Osteoblast (primary cell): ENCODE data around the gene COG6. TPM values are rescaled to one million over a fixed set of nuclear protein-coding genes. Genes with fewer than 3 reads are reported as not detected.

ENCODE experiments used
- DNase-seq: peaks from one replicate; pipeline ENCODE4 v3.0.0; 2011; ENCODE audit warnings: low spot score, mixed read lengths; ENCODE audit not compliant: insufficient read length; ENCODE audit errors: missing footprints
- H2AFZ ChIP-seq: 2 replicates; pipeline ENCODE4 v1.6.0; 2011; ENCODE audit warnings: mild to moderate bottlenecking, low read length
- H3K27ac ChIP-seq: 2 replicates; pipeline ENCODE4 v1.5.1; 2011; ENCODE audit warnings: mild to moderate bottlenecking, low read depth, low read length, moderate library complexity
- H3K27me3 ChIP-seq: 2 replicates; pipeline ENCODE4 v1.6.0; 2012; ENCODE audit warnings: mild to moderate bottlenecking, control low read depth, inconsistent platforms, low read length, moderate library complexity; ENCODE audit not compliant: insufficient read depth
- H3K36me3 ChIP-seq: 2 replicates; pipeline ENCODE4 v1.5.1; 2011; ENCODE audit warnings: mild to moderate bottlenecking, low read length, control low read depth, moderate library complexity; ENCODE audit not compliant: insufficient read depth
- H3K4me1 ChIP-seq: 2 replicates; pipeline ENCODE4 v1.5.1; 2011; ENCODE audit warnings: mild to moderate bottlenecking, low read length, control low read depth, moderate library complexity; ENCODE audit not compliant: insufficient read depth
- H3K4me2 ChIP-seq: 2 replicates; pipeline ENCODE4 v1.6.0; 2011; ENCODE audit warnings: mild to moderate bottlenecking, low read length; ENCODE audit not compliant: insufficient read depth
- H3K4me3 ChIP-seq: fragments of 200-600 bp; sonication (generic); 3 replicates; pipeline ENCODE4 v1.5.1; 2012; ENCODE audit warnings: mild to moderate bottlenecking, low read length, inconsistent platforms; ENCODE audit not compliant: insufficient read depth
- H3K79me2 ChIP-seq: 2 replicates; pipeline ENCODE4 v1.6.0; 2012; ENCODE audit warnings: mild to moderate bottlenecking, low read length, control low read depth, inconsistent platforms; ENCODE audit not compliant: insufficient read depth
- H3K9me3 ChIP-seq: 2 replicates; pipeline ENCODE4 v1.5.1; 2011; ENCODE audit warnings: low read depth, low read length, control low read depth
- H4K20me1 ChIP-seq: 2 replicates; pipeline ENCODE4 v1.6.0; 2012; ENCODE audit warnings: mild to moderate bottlenecking, low read length, control low read depth; ENCODE audit not compliant: insufficient read depth
- total RNA-seq: library from RNA; depleted of rRNA; stranded (reverse); fragments of >200 nt; gene quantifications from 2 replicates; pipeline ENCODE4 v1.2.3, GENCODE V29; 2012
- TF ChIP-seq, protein P1 (sequence below): IDR thresholded peaks from 2 replicates; pipeline ENCODE4 v1.5.1; 2011; ENCODE audit warnings: mild to moderate bottlenecking, low read depth, low read length, moderate library complexity; ENCODE audit errors: extremely low read depth

Gene COG6
- total RNA-seq, 1 donor: 36.2 TPM

DNA sequence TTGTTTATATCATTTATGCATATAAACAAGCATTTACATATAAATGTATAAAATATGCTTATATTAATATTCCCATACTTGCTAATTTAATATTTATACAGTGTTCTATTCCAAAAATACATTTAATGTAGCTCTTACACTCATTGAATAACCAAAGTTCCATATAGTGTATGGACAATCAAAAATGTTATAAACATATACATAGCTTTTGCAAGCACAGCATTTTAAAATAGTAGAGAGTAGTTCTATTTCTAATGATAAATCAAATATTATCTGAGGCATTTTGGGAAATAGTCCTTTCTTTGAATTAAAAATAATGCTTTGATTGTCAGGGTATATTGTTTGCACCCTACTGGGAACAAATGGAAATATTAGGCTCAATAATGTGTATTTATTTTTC is 22.5 kb upstream of the COG6 start:
- Histone ChIP-seq H3K79me2 (no peaks in the 10 kb centered on the region), H3K36me3 (no peaks in the 10 kb centered on the region), H4K20me1 (no peaks in the 10 kb centered on the region), H2AFZ (no peak overlapping the region), H3K9me3 (no peaks in the 10 kb centered on the region), H3K27me3 (peaks cover 18% of the 10 kb centered on the region), H3K4me1 (no peaks in the 10 kb centered on the region), H3K4me2 (no peak overlapping the region), H3K4me3 (no peak overlapping the region), H3K27ac (no peak overlapping the region)
- TF ChIP-seq, protein P1, sequence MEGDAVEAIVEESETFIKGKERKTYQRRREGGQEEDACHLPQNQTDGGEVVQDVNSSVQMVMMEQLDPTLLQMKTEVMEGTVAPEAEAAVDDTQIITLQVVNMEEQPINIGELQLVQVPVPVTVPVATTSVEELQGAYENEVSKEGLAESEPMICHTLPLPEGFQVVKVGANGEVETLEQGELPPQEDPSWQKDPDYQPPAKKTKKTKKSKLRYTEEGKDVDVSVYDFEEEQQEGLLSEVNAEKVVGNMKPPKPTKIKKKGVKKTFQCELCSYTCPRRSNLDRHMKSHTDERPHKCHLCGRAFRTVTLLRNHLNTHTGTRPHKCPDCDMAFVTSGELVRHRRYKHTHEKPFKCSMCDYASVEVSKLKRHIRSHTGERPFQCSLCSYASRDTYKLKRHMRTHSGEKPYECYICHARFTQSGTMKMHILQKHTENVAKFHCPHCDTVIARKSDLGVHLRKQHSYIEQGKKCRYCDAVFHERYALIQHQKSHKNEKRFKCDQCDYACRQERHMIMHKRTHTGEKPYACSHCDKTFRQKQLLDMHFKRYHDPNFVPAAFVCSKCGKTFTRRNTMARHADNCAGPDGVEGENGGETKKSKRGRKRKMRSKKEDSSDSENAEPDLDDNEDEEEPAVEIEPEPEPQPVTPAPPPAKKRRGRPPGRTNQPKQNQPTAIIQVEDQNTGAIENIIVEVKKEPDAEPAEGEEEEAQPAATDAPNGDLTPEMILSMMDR: no peak
- no peak for DNase-seq

DNA sequence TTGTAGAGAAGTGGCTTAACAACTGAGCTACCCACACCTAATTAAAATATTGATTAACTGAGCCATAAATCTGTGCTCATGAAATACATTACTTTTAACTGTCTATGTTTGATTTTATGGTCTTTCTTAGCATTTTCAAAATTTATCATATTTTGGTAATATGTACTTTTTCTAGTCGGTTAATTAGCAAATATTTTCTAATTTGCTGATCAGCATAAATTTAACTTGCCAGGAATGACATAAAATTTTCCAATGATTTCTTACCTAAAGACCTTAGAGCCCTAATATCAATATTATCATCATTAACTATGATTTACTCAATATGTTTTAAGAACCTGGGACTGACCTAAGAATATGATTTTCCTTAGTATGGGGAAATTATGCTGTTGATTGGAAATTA is 19.9 kb upstream of the COG6 start:
- Histone ChIP-seq H2AFZ (no peak overlapping the region), H3K4me2 (no peak overlapping the region), H4K20me1 (no peaks in the 10 kb centered on the region), H3K27me3 (peaks cover 25% of the 10 kb centered on the region), H3K4me3 (no peak overlapping the region), H3K4me1 (no peaks in the 10 kb centered on the region), H3K36me3 (no peaks in the 10 kb centered on the region), H3K9me3 (no peaks in the 10 kb centered on the region), H3K27ac (no peak overlapping the region), H3K79me2 (no peaks in the 10 kb centered on the region)
- DNase-seq: no peak
- TF ChIP-seq, protein P1: no peak

DNA sequence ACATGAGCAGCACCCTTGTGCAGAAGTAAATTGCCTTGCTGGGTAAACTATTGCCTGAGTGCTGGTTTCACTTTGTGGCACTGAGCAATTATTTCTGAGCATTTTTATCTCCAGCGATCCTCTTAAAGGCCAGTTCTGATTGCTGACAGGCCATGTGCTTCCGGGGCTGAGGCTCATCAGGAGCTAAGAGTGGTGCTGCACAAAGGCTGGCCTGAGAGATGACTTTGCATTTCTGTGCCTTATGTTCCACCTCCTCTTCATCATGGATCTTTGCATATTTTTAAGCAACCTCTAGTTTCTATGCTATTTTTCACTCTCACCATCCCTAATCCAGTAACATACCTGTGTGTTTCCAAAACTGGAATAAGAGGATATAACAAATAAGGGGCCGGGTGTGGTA is 17.6 kb upstream of the COG6 start:
- no peaks in the 10 kb centered on the region for H4K20me1 ChIP-seq
- H3K36me3 ChIP-seq: no peaks in the 10 kb centered on the region
- no peak overlapping the region for H3K4me3 ChIP-seq
- TF ChIP-seq, protein P1: no peak
- peaks cover 33% of the 10 kb centered on the region for H3K27me3 ChIP-seq
- no peak for DNase-seq
- H3K4me2 ChIP-seq: no peak overlapping the region
- H3K79me2 ChIP-seq: no peaks in the 10 kb centered on the region
- H3K4me1 ChIP-seq: no peaks in the 10 kb centered on the region
- H2AFZ ChIP-seq: no peak overlapping the region
- H3K27ac ChIP-seq: no peak overlapping the region
- H3K9me3 ChIP-seq: no peaks in the 10 kb centered on the region

DNA sequence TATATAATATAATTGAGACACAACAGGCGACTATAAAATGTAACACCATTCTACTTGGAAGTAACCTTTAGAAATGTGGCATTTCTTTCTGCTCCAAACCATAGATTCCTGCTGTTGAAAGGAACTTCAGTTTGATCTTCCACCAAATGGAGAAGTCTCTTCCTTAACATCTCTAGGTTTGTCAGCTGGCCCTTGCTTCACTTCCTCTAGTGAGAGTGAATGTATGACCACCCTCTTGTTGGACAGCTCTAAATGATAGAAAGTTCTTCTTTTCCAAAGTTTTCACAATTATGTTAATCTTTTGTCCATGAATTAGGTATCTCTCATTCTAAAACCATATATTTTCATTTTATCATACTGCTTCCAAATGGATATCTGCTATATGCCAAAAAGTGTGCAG is 13.8 kb upstream of the COG6 start:
- Histone ChIP-seq H3K36me3 (no peaks in the 10 kb centered on the region), H3K27ac (no peak overlapping the region), H3K4me1 (no peaks in the 10 kb centered on the region), H3K27me3 (peaks cover 19% of the 10 kb centered on the region), H3K4me3 (no peak overlapping the region), H2AFZ (no peak overlapping the region), H3K79me2 (no peaks in the 10 kb centered on the region), H4K20me1 (no peaks in the 10 kb centered on the region), H3K4me2 (no peak overlapping the region), H3K9me3 (no peaks in the 10 kb centered on the region)
- TF ChIP-seq, protein P1: no peak
- DNase-seq: no peak
